HepG2 (cell line): ENCODE data around the gene ENTREP3. TPM values are rescaled to one million over a fixed set of nuclear protein-coding genes. Genes with fewer than 3 reads are reported as not detected.

Source experiments
- ATAC-seq: fragments of 200-7000 bp; cut with Tn5 transposase; 3 replicates; pipeline ENCODE4 v1.9.1; 2020; ENCODE audit warnings: mild to moderate bottlenecking, moderate library complexity
- BruUV-seq: library from RNA; stranded (reverse); fragments of 400-500 nt; replicated peaks from 2 replicates; lab custom pipeline; 2021; lab: Mats Ljungman, UMichigan
- CTCF ChIA-PET: fragments of 300-600 bp; formaldehyde crosslinking; extraction: SDS; loops from one replicate; lab custom pipeline; 2021; ENCODE audit warnings: low total read pairs, inconsistent platforms, low intra/inter-chr PET ratio; lab: Yijun Ruan, JAX
- POLR2A ChIA-PET: fragments of 350-600 bp; sonication (Branson Sonifier 250); formaldehyde crosslinking; loops from one replicate; lab custom pipeline; 2020; ENCODE audit warnings: antibody characterized with exemption, inconsistent platforms; lab: Yijun Ruan, JAX
- DNase-seq: peaks from one replicate; pipeline ENCODE4 v3.0.0-alpha.2; 2015; ENCODE audit warnings: low spot score
- FAIRE-seq: peaks from 3 replicates; lab custom pipeline; 2011; peaks lifted over from hg19 to GRCh38; lab: Jason Lieb, UNC
- H2AFZ ChIP-seq: one replicate; pipeline ENCODE4 v1.6.1; 2011; ENCODE audit warnings: low read length, inconsistent platforms
- H3K27ac ChIP-seq: fragments of 300-600 bp; 3 replicates; pipeline ENCODE4 v1.8.0; 2011; ENCODE audit warnings: mixed run types, mild to moderate bottlenecking, mixed read lengths, low read length, inconsistent platforms; ENCODE audit not compliant: insufficient read depth; ENCODE audit errors: extremely low read length
- H3K27me3 ChIP-seq, 2 experiments: fragments of 200-600 bp in 1 of 2; 2 replicates in 1 of 2; 3 replicates in 1 of 2; pipeline versions ENCODE4 v1.6.0 to v1.8.0; 2011; ENCODE audit warnings: low read length in 2 of 2, mild to moderate bottlenecking in 2 of 2, moderate library complexity in 2 of 2, inconsistent platforms in 1 of 2; ENCODE audit not compliant: insufficient read depth in 2 of 2, control insufficient read depth in 1 of 2
- H3K36me3 ChIP-seq, 2 experiments: fragments of 200-600 bp in 1 of 2; replicated peaks in 1 of 2; 2 replicates in 1 of 2; 3 replicates in 1 of 2; pipeline versions ENCODE4 v1.5.1 to v1.8.0; 2011; ENCODE audit warnings: low read length in 2 of 2, inconsistent platforms in 1 of 2; ENCODE audit not compliant: insufficient read depth in 2 of 2, control insufficient read depth in 1 of 2
- H3K4me1 ChIP-seq: 2 replicates; pipeline ENCODE4 v1.5.1; 2012; ENCODE audit warnings: low read length, inconsistent platforms; ENCODE audit not compliant: insufficient read depth
- H3K4me2 ChIP-seq: 2 replicates; pipeline ENCODE4 v1.6.0; 2011; ENCODE audit warnings: low read depth, low read length, inconsistent platforms
- H3K4me3 ChIP-seq, 3 experiments: fragments of 200-600 bp in 1 of 3; sonication (generic), shearing (Covaris generic) in 1 of 3; replicated peaks in 1 of 3; 2 replicates each; pipeline ENCODE4 v1.5.1; 2011 to 2016; ENCODE audit warnings: low read length in 3 of 3, inconsistent platforms in 2 of 3, low read depth in 2 of 3, mild to moderate bottlenecking in 2 of 3, control low read depth in 1 of 3, mixed read lengths in 1 of 3; ENCODE audit not compliant: insufficient read depth in 1 of 3
- H3K79me2 ChIP-seq: one replicate; pipeline ENCODE4 v1.6.1; 2011; ENCODE audit warnings: low read length, inconsistent platforms; ENCODE audit not compliant: insufficient read depth
- H3K9ac ChIP-seq: 2 replicates; pipeline ENCODE4 v1.6.0; 2011; ENCODE audit warnings: mild to moderate bottlenecking, low read depth, low read length, inconsistent platforms; ENCODE audit not compliant: insufficient read depth
- H3K9me3 ChIP-seq: 2 replicates; pipeline ENCODE4 v1.5.1; 2012; ENCODE audit warnings: mild to moderate bottlenecking, low read length
- H4K20me1 ChIP-seq: 2 replicates; pipeline ENCODE4 v1.6.0; 2011; ENCODE audit warnings: inconsistent platforms, mild to moderate bottlenecking, low read length, moderate library complexity; ENCODE audit not compliant: insufficient read depth
- ARNT2 ChIP-seq: sonication (generic); formaldehyde crosslinking; IDR thresholded peaks from 2 replicates; pipeline ENCODE4 v1.8.0; 2022; ENCODE audit warnings: mild to moderate bottlenecking, low read depth, missing genetic modification reagents, moderate library complexity
- CAMTA2 ChIP-seq: sonication (generic); formaldehyde crosslinking; IDR thresholded peaks from 2 replicates; pipeline ENCODE4 v1.4.0; 2020; ENCODE audit warnings: mild to moderate bottlenecking, missing genetic modification reagents, borderline replicate concordance
- CBFB ChIP-seq: sonication (generic); formaldehyde crosslinking; IDR thresholded peaks from 2 replicates; pipeline ENCODE4 v1.4.0; 2020; ENCODE audit warnings: missing genetic modification reagents
- HCFC1 ChIP-seq: fragments of 150-350 bp; IDR thresholded peaks from 2 replicates; pipeline ENCODE4 v1.6.1; 2014; ENCODE audit warnings: low read depth, low read length
- IRX3 ChIP-seq: sonication (generic); formaldehyde crosslinking; IDR thresholded peaks from 2 replicates; pipeline ENCODE4 v1.8.1; 2023; ENCODE audit warnings: mild to moderate bottlenecking, low read depth, missing genetic modification reagents, borderline replicate concordance
- MEIS1 ChIP-seq: sonication (generic); formaldehyde crosslinking; IDR thresholded peaks from 2 replicates; pipeline ENCODE4 v1.9.0; 2021; ENCODE audit warnings: mild to moderate bottlenecking, missing genetic modification reagents, moderate library complexity, borderline replicate concordance
- MTA3 ChIP-seq: sonication (generic); formaldehyde crosslinking; IDR thresholded peaks from 2 replicates; pipeline ENCODE4 v1.4.0; 2020; ENCODE audit warnings: missing genetic modification reagents
- PCBP2 ChIP-seq: fragments of 200-400 bp; formaldehyde crosslinking; optimal IDR thresholded peaks from 2 replicates; pipeline ENCODE3; 2018; ENCODE audit warnings: low read length, low read depth; ENCODE audit not compliant: poor library complexity, severe bottlenecking
- PHF8 ChIP-seq: sonication (generic); formaldehyde crosslinking; IDR thresholded peaks from 2 replicates; pipeline ENCODE4 v1.5.0; 2020; ENCODE audit warnings: missing genetic modification reagents
- RORA ChIP-seq: sonication (generic); formaldehyde crosslinking; IDR thresholded peaks from 2 replicates; pipeline ENCODE4 v1.5.0; 2020; ENCODE audit warnings: mild to moderate bottlenecking, missing genetic modification reagents, moderate library complexity
- TEAD2 ChIP-seq: sonication (generic); formaldehyde crosslinking; IDR thresholded peaks from 2 replicates; pipeline ENCODE4 v1.9.0; 2021; ENCODE audit warnings: missing genetic modification reagents
- ZMAT3 ChIP-seq: sonication (generic); formaldehyde crosslinking; conservative IDR thresholded peaks from 2 replicates; pipeline ENCODE4 v1.7.0; 2021; ENCODE audit warnings: missing genetic modification reagents
- ZNF224 ChIP-seq: sonication (generic); formaldehyde crosslinking; IDR thresholded peaks from 2 replicates; pipeline ENCODE4 v1.5.0; 2020; ENCODE audit warnings: mild to moderate bottlenecking, missing genetic modification reagents
- WGBS: methylation state at CpG from one replicate; pipeline ENCODE4 v1.1.6; 2017; ENCODE audit warnings: low lambda C conversion rate; 5-methylcytosine and 5-hydroxymethylcytosine counted together
- in situ Hi-C: cut with HindIII; loops from 2 replicates; pipeline ENCODE4 v1.10.0; 2017; ENCODE audit warnings: low pct_unique_long_range_greater_than_20kb; ENCODE audit not compliant: extremely low pct_ligation_motif_present
- intact Hi-C: fragments of 100-400 bp; cut with micrococcal nuclease; formaldehyde crosslinking; loops from one replicate; pipeline ENCODE4 v1.10.0; 2022; ENCODE audit not compliant: unreplicated experiment
- polyA plus RNA-seq, 8 experiments: library from polyadenylated mRNA; depleted of rRNA in 3 of 8; stranded (reverse) in 7 of 8; unstranded in 1 of 8; fragments of >200 nt; fragmentation: Illumina TruSeq in 4 of 8; extraction: Trizol in 4 of 8; gene quantifications; 2 replicates each; pipeline versions ENCODE4 v1.2.1 to v1.2.3, GENCODE V29; 2011 to 2016; ENCODE audit warnings: low read depth in 4 of 8, missing spikeins in 1 of 8, mixed read lengths in 1 of 8; ENCODE audit not compliant: insufficient read depth in 1 of 8
- total RNA-seq, 5 experiments: library from RNA; depleted of rRNA; stranded (reverse); fragments of >200 nt; fragmentation: Illumina TruSeq; extraction: Trizol; gene quantifications; 2 replicates each; pipeline ENCODE4 v1.2.3, GENCODE V29; 2016; ENCODE audit warnings: low read depth in 1 of 5
- TF ChIP-seq, protein P1 (sequence below): sonication (generic); formaldehyde crosslinking; IDR thresholded peaks from 2 replicates; pipeline ENCODE4 v1.4.0; 2020; ENCODE audit warnings: missing genetic modification reagents

ENTREP3 gene
- total and polyA plus RNA-seq, 2 of the 13 experiments (the other 11 are each of a cell fraction or from before 2014, with no cell fraction given), result 4.1 to 9.9 TPM

DNA sequence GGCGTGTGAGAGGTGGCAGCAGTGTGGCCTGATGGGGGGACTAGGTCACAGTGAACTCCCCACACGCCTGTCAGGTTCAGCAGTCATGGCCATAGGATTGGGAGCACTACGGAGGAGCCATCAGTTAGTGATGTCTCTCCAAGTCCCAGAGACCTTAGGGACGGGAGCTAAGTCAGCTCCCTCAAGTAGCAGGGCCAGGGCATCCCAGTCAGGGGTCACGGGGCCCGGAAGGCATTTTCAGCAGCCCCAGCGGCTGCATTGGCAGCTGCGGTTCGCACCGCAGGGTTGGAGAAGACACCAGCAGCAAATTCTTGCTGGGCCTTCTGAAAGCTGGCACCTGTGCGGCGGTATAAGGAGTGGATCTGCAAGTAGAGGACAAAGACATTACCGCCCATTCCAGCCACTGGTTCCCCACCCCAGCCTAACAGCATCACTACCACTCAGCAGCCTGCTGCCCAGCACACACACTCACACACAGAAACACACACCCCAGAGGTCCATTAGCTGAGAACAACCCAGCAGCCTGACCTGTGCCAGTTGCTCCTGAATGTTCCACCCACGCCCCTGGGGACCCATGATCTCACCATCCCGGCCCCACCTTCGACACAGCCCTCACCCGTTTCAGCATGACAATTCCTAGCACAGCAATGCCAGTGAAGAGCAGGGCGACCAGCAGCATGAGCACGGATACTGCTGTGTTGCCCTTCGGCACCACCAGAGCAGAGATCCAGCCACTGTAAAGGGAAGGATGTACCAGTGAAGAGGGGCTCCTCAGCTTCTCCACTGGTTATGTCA, 972 bp upstream of the ENTREP3 start:
- in situ Hi-C loops, result loop anchor here (10.0 kb wide), 1 partner anchor 49 kb away; the partner anchor contains the start of genes FDPS and PKLR
- Histone ChIP-seq H3K9me3 (no peaks in the 10 kb centered on the region), H3K4me3 (peak overlapping the region in 2 of 3 experiments; percentile 72 to 83; a peak in 1 of 6 replicates), H3K27ac (peak overlapping the region; percentile 47), H3K27me3 (no peaks in the 10 kb centered on the region; a peak in 1 of 5 replicates), H3K79me2 (peaks cover 17% of the 10 kb centered on the region), H4K20me1 (no peaks in the 10 kb centered on the region), H3K9ac (peak overlapping the region; percentile 72; the same call in 1 of the 2 replicates), H3K4me1 (peaks cover 50% of the 10 kb centered on the region), H2AFZ (no peak overlapping the region), H3K36me3 (peaks cover 6 to 10% of the 10 kb centered on the region in 2 experiments; a peak in 3 of 5 replicates), H3K4me2 (peak overlapping the region; percentile 99)
- no peak for ATAC-seq
- BruUV-seq, result no TSS peak
- DNase-seq, result no peak
- no peak for FAIRE-seq
- ChIA-PET POLR2A (interaction anchor here (1.3 kb wide), 1 partner anchor 17 kb away, joined by 3 read pairs; the partner anchor contains the start of gene CLK2), CTCF (no interaction called here)
- 99% methylated on average over 13 of the region's 20 CpGs for WGBS
- intact Hi-C loops, result no loop called here
- TF ChIP-seq PHF8, result no peak

DNA sequence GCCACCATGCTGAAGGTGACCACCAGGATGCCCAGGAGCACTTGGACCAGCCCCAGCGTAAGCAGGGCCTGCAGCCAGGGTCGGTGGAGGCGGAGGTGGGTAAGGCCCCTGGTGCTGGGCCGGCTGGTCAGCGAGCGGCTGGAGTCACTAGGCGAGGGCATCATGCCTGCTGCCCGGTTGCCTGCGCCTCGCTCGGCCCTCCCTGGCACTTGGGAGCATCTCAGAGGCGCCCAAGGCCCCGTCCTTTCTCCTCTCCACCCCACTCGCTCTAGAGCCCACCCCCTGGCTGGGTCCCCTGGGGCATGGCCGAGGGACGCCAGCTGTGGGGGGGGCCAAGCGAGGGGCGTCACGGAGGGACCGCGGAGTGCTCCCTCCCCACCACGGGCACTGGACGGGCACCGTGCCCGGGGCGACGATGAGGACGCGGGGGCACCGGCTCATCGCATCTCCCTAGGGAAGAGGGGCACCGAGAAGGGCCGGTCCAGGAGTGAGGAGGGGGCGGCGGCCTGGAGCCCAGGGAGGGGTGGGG, 505 bp downstream of the ENTREP3 start:
- H3K9ac ChIP-seq, result peak overlapping the region; percentile 72
- H3K4me1 ChIP-seq, result peaks cover 45% of the 10 kb centered on the region
- 1% methylated on average over 14 of the region's 35 CpGs for WGBS
- H3K4me3 ChIP-seq, result peak overlapping the region; percentile 61 to 83 (median 72)
- H3K9me3 ChIP-seq, result no peaks in the 10 kb centered on the region
- ATAC-seq (peak; percentile 16), FAIRE-seq (no peak), DNase-seq (no peak)
- POLR2A ChIA-PET, result interaction anchor here (1.0 to 1.3 kb wide), 6 partner anchors 18 to 309 kb away, joined by 3 to 12 read pairs (median 4); partner anchors contain the start of genes CLK2, FDPS and PKLR
- in situ Hi-C loops (loop anchor here (10.0 kb wide), 1 partner anchor 50 kb away; the partner anchor contains the start of genes FDPS and PKLR), intact Hi-C loops (loop anchor here (1.0 kb wide), 1 partner anchor 54 kb away; the partner anchor contains the start of gene FDPS)
- peak overlapping the region; percentile 47 for H3K27ac ChIP-seq
- no peak overlapping the region for H2AFZ ChIP-seq
- H4K20me1 ChIP-seq, result no peaks in the 10 kb centered on the region
- H3K36me3 ChIP-seq, result peaks cover 3 to 6% of the 10 kb centered on the region in 2 experiments; a peak in 2 of 5 replicates
- CTCF ChIA-PET, result interaction anchor here (0.9 kb wide), 1 partner anchor 53 kb away, joined by 3 read pairs; no protein-coding TSS in a partner anchor
- peaks cover 8% of the 10 kb centered on the region for H3K79me2 ChIP-seq
- peak overlapping the region; percentile 99 for H3K4me2 ChIP-seq
- no TSS peak for BruUV-seq
- H3K27me3 ChIP-seq, result no peaks in the 10 kb centered on the region
- TF ChIP-seq MTA3 (CRISPR knock-in tag) (no peak), HCFC1 (no peak), PCBP2 (no peak), ZNF224 (no peak), TEAD2 (CRISPR knock-in tag) (no peak), ZMAT3 (no peak), ARNT2 (CRISPR knock-in tag) (no peak), IRX3 (CRISPR knock-in tag) (no peak), RORA (no peak), MEIS1 (CRISPR knock-in tag) (no peak), CBFB (no peak), CAMTA2 (CRISPR knock-in tag) (0 out of 2 replicates have a peak, but pooled peaks have one; percentile 42)
- TF ChIP-seq, protein P1, sequence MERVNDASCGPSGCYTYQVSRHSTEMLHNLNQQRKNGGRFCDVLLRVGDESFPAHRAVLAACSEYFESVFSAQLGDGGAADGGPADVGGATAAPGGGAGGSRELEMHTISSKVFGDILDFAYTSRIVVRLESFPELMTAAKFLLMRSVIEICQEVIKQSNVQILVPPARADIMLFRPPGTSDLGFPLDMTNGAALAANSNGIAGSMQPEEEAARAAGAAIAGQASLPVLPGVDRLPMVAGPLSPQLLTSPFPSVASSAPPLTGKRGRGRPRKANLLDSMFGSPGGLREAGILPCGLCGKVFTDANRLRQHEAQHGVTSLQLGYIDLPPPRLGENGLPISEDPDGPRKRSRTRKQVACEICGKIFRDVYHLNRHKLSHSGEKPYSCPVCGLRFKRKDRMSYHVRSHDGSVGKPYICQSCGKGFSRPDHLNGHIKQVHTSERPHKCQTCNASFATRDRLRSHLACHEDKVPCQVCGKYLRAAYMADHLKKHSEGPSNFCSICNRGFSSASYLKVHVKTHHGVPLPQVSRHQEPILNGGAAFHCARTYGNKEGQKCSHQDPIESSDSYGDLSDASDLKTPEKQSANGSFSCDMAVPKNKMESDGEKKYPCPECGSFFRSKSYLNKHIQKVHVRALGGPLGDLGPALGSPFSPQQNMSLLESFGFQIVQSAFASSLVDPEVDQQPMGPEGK (CRISPR knock-in tag), result no peak
